GM12872 (cell line): Measurements from ENCODE around the gene FKBP15.

Source experiments
- CTCF ChIP-seq: IDR thresholded peaks from 3 replicates; pipeline ENCODE4 v1.5.1; 2011; ENCODE audit warnings: low read depth, mild to moderate bottlenecking, low read length, moderate library complexity; ENCODE audit not compliant: insufficient read depth

FKBP15 gene

DNA sequence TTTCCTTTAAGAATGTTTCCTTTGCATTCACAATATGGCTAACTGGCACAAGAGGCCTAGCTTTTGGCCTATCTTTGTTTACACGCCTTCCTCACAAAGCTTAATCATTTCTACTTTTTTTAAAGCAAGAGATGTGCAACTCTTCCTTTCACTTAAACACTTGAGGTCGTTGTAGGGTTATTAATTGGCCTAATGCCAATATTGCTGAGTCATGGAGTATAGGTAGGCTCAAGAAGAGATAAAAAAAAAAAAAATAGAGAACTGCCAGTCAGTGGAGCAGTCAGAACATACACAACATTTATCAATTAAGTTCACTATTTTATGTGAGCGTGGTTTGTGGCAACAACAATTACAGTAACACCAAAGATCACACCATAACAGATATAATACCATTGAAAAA, 5.9 kb downstream of the FKBP15 start:
- TF ChIP-seq CTCF = no peak

DNA sequence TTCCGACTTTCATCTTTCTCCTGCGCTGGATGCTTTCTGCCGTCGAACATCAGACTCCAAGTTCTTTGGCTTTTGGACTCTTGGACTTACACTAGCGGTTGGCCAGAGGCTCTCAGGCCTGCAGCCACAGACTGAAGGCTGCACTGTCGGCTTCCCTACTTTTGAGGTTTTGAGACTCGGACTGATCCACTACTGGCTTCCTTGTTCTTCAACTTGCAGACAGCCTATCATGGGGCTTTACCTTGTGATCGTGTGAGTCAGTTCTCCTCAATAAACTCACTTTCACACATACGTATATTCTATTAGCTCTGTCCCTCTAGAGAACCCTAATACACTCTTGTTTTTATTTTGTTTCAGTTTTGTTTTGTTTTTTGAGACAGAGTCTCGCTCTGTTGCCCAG, 10.3 kb downstream of the FKBP15 start:
- no peak for TF ChIP-seq CTCF

DNA sequence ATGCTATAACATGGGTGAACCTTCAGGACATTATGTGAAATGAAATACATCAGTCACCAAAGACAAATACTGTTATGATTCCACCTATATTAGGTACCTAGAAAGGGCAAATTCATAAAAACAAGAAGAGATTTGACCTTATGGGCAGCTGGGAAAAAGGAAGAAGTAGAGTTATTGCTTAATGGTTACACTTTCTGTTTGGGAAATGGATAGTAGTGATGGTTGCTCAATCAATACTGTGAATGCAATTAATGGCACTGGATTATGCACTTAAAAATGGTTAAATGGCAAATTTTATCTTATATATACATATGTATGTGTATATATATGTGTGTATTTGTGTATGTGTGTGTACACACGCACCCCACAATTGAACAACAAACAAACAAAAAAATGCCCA, 15.2 kb downstream of the FKBP15 start:
- TF ChIP-seq CTCF = no peak

- TF ChIP-seq CTCF = no peak
Measured at GRCh38 chr9:113205432-113205831, 15.6 kb downstream of the FKBP15 start.

DNA sequence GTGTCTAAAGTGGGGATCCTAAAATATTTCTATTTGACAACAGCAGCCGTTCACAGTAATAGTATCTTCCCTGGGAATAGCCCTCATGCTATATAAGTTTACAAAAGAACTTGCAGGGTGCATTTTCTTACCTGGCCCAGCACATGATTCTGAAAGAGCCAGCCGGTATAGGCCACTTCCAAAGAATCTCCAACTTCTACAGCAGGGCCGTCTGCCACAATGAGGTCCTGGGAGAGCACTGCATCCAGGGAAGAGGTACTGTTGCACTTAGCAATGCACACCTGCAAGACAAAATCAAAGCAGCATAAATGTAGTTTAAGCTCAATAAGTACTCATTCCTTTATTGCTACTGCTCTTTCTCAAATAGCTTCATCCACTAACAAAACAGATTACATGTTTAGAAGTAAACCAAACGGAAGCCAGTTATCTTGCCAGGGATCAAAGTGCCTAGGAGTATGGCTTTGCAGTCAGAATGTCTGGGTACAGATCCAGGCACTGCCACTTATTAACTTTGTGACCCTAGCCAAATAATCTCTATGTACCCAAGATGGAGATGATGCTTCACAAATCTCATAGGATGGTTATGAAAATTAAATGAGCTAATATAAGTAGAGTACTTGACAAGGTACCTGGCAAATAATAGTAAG, 21.3 kb downstream of the FKBP15 start:
- TF ChIP-seq CTCF = no peak

DNA sequence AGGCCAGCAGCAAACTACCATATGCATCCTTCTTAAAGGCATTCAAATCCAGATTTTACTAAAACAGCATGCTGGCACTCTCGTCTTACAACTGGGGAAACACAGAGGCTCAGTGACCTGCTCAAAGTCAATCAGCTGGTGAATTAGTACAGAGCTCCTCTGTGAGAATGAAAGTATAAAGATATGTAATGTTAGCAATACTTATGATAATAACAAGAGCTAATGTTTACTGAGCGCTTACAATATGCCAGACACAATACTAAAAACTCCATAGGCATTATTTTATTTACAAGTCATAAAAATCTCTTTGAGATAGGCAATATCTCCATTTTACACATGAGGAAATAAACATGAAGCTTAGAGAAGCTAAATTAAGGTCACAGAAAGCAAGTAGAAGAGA, 28.6 kb downstream of the FKBP15 start:
- TF ChIP-seq CTCF = no peak

DNA sequence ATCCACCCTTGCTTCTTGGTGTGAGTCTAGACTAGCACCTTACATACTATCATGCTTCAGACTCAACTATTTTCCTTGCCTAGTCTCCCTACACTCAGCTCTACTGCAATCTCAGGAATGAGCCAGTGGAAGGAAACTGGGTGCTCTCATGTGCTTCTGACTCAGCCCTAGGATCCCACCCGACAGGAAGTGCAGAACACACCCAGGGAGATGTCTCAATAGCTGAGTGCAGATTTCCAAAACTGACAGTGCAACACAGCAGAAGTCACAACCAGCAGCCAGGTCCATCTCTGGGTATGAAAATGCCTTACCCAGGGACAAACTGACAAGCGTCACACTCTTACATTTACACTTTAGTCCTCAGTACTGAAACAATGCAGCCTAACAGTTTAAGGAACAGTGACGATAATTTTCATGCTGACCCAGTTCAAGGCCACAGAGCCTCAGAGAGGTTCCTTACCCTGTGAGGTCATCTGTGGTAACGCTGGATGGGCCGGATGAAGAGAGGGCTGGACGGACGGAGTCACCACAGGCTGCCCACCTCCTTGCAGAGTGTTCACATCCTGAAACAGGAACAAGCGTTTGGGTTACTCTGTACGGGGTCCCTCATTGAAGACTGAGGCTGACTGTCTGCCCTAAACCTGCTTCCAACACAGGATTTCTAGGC, 33.0 kb downstream of the FKBP15 start:
- TF ChIP-seq CTCF = no peak
